ENCODE measurements around the gene KBTBD12. TPM values are rescaled to one million over a fixed set of nuclear protein-coding genes. Genes with fewer than 3 reads are reported as not detected.

The KBTBD12 gene
- total and polyA plus RNA-seq, 4 donors = 0.02 to 0.89 (median 0.08) TPM; not detected in 1

DNA sequence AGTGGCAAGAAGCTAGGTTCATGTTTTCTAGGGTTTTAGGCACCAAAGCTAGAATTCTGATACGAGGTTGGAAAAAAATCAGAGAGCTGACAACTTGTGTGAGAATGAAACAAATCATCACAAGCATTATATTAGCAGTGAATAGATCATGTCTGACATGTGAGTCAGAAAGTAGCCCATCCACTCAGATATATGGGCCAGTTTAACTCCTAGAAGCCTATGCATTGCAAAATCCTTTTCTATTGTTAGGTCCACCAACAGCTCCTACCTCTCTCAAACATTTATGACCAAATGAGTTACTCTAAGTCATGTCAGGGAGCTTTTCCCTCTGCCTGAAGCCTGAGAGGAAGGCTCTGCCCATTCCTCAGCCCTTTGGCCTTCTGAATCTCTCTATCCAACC lies 44.0 kb downstream of the KBTBD12 start:
- no peak for TF ChIP-seq HNF4G (IDR thresholded peaks at IDR 0.05)
- TF ChIP-seq, protein P1, sequence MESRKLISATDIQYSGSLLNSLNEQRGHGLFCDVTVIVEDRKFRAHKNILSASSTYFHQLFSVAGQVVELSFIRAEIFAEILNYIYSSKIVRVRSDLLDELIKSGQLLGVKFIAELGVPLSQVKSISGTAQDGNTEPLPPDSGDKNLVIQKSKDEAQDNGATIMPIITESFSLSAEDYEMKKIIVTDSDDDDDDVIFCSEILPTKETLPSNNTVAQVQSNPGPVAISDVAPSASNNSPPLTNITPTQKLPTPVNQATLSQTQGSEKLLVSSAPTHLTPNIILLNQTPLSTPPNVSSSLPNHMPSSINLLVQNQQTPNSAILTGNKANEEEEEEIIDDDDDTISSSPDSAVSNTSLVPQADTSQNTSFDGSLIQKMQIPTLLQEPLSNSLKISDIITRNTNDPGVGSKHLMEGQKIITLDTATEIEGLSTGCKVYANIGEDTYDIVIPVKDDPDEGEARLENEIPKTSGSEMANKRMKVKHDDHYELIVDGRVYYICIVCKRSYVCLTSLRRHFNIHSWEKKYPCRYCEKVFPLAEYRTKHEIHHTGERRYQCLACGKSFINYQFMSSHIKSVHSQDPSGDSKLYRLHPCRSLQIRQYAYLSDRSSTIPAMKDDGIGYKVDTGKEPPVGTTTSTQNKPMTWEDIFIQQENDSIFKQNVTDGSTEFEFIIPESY (IDR thresholded peaks at IDR 0.05) = no peak
- Histone ChIP-seq H3K36me3 (ENCODE audit: control insufficient read depth in 4 of 4, insufficient read depth in 3 of 4, low read depth in 1 of 4, low read length in 3 of 4) (no peaks in the 10 kb centered on the region), H3K27me3 (ENCODE audit: control insufficient read depth in 4 of 4, insufficient read depth in 4 of 4, low read length in 3 of 4) (no peaks in the 10 kb centered on the region), H3K9ac (ENCODE audit: low read depth in 1 of 2, low read length in 2 of 2) (no peak overlapping the region), H3K27ac (ENCODE audit: low read depth in 1 of 2, low read length in 2 of 2) (no peak overlapping the region), H3K9me3 (ENCODE audit: control insufficient read depth in 4 of 4, low read length in 3 of 4) (no peaks in the 10 kb centered on the region), H3K4me3 (ENCODE audit: low read depth in 1 of 3, low read length in 3 of 3) (no peak overlapping the region), H3K4me1 (ENCODE audit: control insufficient read depth in 4 of 4, insufficient read depth in 4 of 4, low read length in 3 of 4) (peaks cover 0 to 5% (median 0%) of the 10 kb centered on the region in 4 donors)
- 90% methylated on average over 1 of the region's 1 CpG for WGBS
- no peak for DNase-seq (ENCODE audit: low spot score)

DNA sequence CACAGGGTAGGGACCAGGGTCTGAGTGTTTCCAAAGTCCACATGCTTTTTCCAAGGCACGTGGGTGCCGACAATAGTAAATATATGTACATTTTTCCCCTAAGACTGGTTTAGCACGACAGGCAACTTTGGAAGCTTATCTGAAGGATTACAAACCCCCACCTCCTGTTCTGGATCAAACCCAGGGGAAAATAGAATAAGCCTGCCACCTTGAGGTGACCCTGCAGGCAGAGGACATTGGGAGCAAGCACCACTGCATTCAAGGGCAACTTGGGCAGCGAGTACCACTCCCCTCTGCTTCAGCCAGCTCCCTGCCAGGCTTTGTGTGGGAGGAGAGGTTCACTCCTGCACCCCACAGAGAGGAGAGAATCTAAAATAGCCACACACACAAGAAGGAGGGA lies 44.8 kb downstream of the KBTBD12 start:
- Histone ChIP-seq H3K27ac (ENCODE audit: low read depth in 1 of 2, low read length in 2 of 2) (no peak overlapping the region), H3K4me3 (ENCODE audit: low read depth in 1 of 3, low read length in 3 of 3) (no peak overlapping the region), H3K27me3 (ENCODE audit: control insufficient read depth in 4 of 4, insufficient read depth in 4 of 4, low read length in 3 of 4) (no peaks in the 10 kb centered on the region), H3K36me3 (ENCODE audit: control insufficient read depth in 4 of 4, insufficient read depth in 3 of 4, low read depth in 1 of 4, low read length in 3 of 4) (no peaks in the 10 kb centered on the region), H3K9me3 (ENCODE audit: control insufficient read depth in 4 of 4, low read length in 3 of 4) (no peaks in the 10 kb centered on the region), H3K4me1 (ENCODE audit: control insufficient read depth in 4 of 4, insufficient read depth in 4 of 4, low read length in 3 of 4) (peaks cover 0 to 5% (median 0%) of the 10 kb centered on the region in 4 donors), H3K9ac (ENCODE audit: low read depth in 1 of 2, low read length in 2 of 2) (no peak overlapping the region)
- no peak for DNase-seq (ENCODE audit: low spot score)
- TF ChIP-seq HNF4A (conservative IDR thresholded peaks at IDR 0.05) = peak in 1 of 2 donors; percentile 52
- TF ChIP-seq, protein P2, sequence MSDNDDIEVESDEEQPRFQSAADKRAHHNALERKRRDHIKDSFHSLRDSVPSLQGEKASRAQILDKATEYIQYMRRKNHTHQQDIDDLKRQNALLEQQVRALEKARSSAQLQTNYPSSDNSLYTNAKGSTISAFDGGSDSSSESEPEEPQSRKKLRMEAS (IDR thresholded peaks at IDR 0.05) = no peak
- TF ChIP-seq RXRA (IDR thresholded peaks at IDR 0.05) = peak in 1 of 2 donors; percentile 66
- TF ChIP-seq, protein P3, sequence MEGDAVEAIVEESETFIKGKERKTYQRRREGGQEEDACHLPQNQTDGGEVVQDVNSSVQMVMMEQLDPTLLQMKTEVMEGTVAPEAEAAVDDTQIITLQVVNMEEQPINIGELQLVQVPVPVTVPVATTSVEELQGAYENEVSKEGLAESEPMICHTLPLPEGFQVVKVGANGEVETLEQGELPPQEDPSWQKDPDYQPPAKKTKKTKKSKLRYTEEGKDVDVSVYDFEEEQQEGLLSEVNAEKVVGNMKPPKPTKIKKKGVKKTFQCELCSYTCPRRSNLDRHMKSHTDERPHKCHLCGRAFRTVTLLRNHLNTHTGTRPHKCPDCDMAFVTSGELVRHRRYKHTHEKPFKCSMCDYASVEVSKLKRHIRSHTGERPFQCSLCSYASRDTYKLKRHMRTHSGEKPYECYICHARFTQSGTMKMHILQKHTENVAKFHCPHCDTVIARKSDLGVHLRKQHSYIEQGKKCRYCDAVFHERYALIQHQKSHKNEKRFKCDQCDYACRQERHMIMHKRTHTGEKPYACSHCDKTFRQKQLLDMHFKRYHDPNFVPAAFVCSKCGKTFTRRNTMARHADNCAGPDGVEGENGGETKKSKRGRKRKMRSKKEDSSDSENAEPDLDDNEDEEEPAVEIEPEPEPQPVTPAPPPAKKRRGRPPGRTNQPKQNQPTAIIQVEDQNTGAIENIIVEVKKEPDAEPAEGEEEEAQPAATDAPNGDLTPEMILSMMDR (IDR thresholded peaks at IDR 0.05; ENCODE audit: low read depth, low read length, missing input control) = peak; percentile 36
- peak; percentile 72 to 77 for TF ChIP-seq RAD21 (IDR thresholded peaks at IDR 0.05)
- WGBS = 34% methylated on average over 4 of the region's 4 CpGs

DNA sequence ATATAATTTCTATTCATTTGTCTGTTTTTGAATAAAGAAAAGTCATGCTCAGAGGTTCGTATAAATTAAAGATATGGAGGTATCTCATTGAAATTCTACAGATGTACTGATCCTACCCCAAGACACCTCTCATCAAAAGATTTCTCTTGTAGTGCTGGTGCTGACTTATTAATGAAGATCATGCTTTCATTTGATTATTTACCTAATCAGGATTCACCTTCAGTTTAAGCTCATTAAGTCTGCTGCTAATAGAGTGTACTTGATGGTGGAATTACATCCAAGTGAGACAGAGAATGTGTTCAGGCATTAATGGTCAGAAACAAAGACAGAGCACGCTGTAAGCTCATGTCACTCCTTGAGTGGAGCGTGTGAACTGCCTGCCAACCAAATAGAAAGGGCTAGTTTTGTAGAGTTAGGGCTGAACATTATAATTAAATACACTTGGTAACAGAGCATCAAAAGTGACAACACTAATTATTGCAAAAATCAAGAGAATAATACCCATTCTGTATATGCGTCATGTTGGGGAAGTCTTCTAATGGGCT lies 45.5 kb downstream of the KBTBD12 start:
- H3K4me1 ChIP-seq (ENCODE audit: control insufficient read depth in 4 of 4, insufficient read depth in 4 of 4, low read length in 3 of 4) = peaks cover 0 to 5% (median 0%) of the 10 kb centered on the region in 4 donors
- no peak overlapping the region for H3K27ac ChIP-seq (ENCODE audit: low read depth in 1 of 2, low read length in 2 of 2)
- H3K4me3 ChIP-seq (ENCODE audit: low read depth in 1 of 3, low read length in 3 of 3) = no peak overlapping the region
- WGBS = 95% methylated on average over 4 of the region's 4 CpGs
- H3K36me3 ChIP-seq (ENCODE audit: control insufficient read depth in 4 of 4, insufficient read depth in 3 of 4, low read depth in 1 of 4, low read length in 3 of 4) = no peaks in the 10 kb centered on the region
- DNase-seq (ENCODE audit: low spot score) = no peak
- no peak overlapping the region for H3K9ac ChIP-seq (ENCODE audit: low read depth in 1 of 2, low read length in 2 of 2)
- no peaks in the 10 kb centered on the region for H3K27me3 ChIP-seq (ENCODE audit: control insufficient read depth in 4 of 4, insufficient read depth in 4 of 4, low read length in 3 of 4)
- no peaks in the 10 kb centered on the region for H3K9me3 ChIP-seq (ENCODE audit: control insufficient read depth in 4 of 4, low read length in 3 of 4)
- TF ChIP-seq, protein P4, sequence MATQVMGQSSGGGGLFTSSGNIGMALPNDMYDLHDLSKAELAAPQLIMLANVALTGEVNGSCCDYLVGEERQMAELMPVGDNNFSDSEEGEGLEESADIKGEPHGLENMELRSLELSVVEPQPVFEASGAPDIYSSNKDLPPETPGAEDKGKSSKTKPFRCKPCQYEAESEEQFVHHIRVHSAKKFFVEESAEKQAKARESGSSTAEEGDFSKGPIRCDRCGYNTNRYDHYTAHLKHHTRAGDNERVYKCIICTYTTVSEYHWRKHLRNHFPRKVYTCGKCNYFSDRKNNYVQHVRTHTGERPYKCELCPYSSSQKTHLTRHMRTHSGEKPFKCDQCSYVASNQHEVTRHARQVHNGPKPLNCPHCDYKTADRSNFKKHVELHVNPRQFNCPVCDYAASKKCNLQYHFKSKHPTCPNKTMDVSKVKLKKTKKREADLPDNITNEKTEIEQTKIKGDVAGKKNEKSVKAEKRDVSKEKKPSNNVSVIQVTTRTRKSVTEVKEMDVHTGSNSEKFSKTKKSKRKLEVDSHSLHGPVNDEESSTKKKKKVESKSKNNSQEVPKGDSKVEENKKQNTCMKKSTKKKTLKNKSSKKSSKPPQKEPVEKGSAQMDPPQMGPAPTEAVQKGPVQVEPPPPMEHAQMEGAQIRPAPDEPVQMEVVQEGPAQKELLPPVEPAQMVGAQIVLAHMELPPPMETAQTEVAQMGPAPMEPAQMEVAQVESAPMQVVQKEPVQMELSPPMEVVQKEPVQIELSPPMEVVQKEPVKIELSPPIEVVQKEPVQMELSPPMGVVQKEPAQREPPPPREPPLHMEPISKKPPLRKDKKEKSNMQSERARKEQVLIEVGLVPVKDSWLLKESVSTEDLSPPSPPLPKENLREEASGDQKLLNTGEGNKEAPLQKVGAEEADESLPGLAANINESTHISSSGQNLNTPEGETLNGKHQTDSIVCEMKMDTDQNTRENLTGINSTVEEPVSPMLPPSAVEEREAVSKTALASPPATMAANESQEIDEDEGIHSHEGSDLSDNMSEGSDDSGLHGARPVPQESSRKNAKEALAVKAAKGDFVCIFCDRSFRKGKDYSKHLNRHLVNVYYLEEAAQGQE (IDR thresholded peaks at IDR 0.05) = no peak
- no peak for TF ChIP-seq TAF1 (conservative IDR thresholded peaks at IDR 0.05)
- no peak for TF ChIP-seq NR2F2 (IDR thresholded peaks at IDR 0.05)
- TF ChIP-seq RAD21 (IDR thresholded peaks at IDR 0.05) = no peak
- no peak for TF ChIP-seq EGR1 (IDR thresholded peaks at IDR 0.05; ENCODE audit: low read depth in 2 of 2)

Measured in liver (tissue), 9 donors.